ENCODE measurements around the gene EMD. TPM values are rescaled to one million over a fixed set of nuclear protein-coding genes. Genes with fewer than 3 reads are reported as not detected.

Gene EMD
- 127 to 170 TPM (median 155 TPM) in 5 replicates for total RNA-seq (2022; extraction: Qiagen RNA extraction; ENCODE audit: low read depth)

GRCh38 chrX:154378799-154379568 is at the start of gene EMD:
Gene EMD (plus strand): TSS chrX:154379295. CDS start chrX:154379485, 190 bp downstream.

DNA sequence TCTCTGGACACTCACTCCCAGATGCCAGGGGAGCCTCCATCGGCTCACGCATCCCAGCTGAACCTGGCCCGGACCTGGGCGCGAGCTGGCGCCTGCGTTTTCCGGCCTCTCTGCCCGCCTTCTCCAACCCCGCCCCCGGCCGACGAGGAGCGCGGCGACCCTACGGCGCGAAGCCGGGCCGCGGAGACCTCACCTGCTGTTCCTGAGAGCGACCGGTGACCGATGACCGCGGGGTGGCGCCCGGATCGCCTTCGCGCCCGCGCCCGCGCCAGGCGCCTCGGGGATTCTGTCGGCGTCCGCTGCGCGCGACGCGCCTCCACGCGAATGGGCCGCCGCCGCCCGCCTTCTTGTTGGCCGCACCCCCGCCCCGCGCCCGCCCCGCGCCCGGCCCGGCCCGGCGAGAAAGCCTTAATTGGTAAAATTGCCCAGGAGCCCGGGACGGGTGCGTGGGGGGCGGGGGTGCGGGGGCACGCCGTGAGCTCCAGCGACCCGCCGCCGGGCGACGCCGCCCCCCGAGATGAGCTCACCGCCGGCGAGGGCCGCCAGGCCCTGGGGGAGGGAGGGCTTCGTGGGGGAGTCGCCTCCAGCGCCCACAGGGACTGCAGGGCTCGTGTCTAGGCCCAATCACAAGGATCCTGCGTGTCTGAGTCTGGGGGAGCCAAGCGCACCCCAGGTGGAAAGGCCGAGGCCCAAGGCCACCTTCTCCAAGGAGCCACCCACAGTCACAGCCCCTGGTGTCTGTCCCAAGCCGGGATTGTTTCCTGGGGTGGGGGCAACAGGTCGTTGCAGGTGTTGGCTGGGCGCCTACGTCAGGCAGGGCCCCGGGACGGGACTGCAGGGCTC is 4.6 kb upstream of the EMD start, which contains the start of gene FLNA:
FLNA (minus strand) TSS at position 322 of the 843 bp plus-strand sequence. CDS start 3,389 bp downstream, outside the sequence.

DNA sequence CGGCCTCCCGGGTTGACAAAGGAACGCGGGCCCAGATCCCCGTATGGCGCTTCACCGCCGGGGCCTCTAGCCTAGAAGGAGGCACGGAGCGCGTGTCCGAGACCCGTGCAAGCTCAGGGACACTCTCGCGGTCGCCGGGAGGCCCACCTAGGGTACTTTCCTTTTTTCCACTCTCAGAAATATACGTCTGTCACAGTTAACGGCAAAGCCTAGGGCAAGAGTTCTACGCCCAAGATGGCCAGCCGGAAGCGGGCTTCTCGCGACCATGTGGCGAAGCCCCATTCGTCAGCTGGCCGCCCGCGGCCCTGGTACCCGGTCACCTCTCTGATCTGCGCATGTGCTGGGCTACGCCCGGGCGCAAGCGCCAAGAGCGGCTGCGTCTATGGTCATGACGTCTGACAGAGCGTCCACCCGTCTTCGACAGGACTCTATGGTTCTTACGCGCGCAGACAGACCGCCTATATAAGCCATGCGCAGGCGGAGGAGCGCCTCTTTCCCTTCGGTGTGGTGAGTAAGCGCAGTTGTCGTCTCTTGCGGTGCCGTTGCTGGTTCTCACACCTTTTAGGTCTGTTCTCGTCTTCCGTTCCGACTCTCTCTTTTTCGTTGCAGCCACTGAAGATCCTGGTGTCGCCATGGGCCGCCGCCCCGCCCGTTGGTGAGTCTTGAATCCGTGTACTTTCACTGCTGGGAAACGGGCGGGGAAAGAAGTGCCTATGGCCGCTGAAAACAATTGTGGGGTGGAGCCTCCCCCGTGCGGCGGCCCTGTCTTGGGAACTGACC is 19.0 kb downstream of the EMD start, which contains the start of gene RPL10:
RPL10 (plus strand) TSS at position 490 of the 780 bp plus-strand sequence; CDS start at position 633, 143 bp downstream.

GRCh38 chrX:154409222-154409871 is 30.3 kb downstream of the EMD start, which contains the start of gene DNASE1L1:
Gene DNASE1L1 (minus strand): TSS chrX:154409254. CDS start chrX:154405568, 3,686 bp downstream.

DNA sequence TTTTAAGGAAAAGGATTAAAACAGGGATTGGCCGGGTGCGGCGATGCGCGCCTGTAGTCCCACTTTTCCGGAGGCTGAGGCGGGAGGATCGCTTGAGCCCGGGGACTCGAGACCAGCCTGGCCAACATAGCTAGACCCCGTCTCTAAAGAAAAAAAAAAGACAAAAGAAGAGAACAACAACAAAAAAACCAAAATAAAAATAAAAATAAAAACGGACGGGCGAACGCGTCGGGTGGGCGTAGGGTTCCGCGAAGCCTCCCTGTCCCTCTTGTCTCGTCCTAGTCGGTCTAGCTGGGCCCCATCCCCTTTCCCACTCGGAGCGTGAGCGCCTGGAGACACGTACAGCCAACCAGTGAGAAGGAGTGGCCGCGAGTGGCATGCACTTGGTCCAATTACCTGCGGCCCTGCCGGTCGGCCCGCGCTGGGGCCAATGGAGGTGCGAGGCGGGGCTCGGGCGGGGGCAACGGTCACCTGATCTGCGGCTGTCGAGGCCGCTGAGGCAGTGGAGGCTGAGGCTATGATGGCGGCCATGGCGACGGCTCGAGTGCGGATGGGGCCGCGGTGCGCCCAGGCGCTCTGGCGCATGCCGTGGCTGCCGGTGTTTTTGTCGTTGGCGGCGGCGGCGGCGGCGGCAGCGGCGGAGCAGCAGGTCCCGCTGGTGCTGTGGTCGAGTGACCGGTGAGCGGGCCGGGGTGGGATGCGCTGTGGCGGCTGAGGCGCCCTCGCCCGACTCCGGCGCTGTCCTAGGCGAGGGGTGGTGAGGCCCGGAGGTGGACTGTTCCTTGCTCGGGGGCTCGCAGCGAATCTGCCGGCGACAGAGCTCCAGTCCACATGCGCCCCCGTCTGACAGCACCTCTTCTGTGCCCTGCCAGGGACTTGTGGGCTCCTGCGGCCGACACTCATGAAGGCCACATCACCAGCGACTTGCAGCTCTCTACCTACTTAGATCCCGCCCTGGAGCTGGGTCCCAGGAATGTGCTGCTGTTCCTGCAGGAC is 49.4 kb downstream of the EMD start, which contains the start of gene ATP6AP1:
ATP6AP1 (plus strand) TSS at position 502 of the 996 bp plus-strand sequence; CDS start at position 518, 16 bp downstream.

Other genes with a start within 250 kb of the EMD start
- gene OPN1LW, start 235.1 kb upstream of the EMD start, total RNA-seq (2022; extraction: Qiagen RNA extraction; ENCODE audit: low read depth) = not detected in 5 replicates
- not detected in 5 replicates for gene OPN1MW, start 196.7 kb upstream of the EMD start, total RNA-seq (2022; extraction: Qiagen RNA extraction; ENCODE audit: low read depth)
- not detected in 5 replicates for gene OPN1MW2, start 159.5 kb upstream of the EMD start, total RNA-seq (2022; extraction: Qiagen RNA extraction; ENCODE audit: low read depth)
- gene OPN1MW3, start 121.7 kb upstream of the EMD start, total RNA-seq (2022; extraction: Qiagen RNA extraction; ENCODE audit: low read depth) = not detected in 5 replicates
- not detected in 5 replicates for gene TEX28, start 84.2 kb upstream of the EMD start, total RNA-seq (2022; extraction: Qiagen RNA extraction; ENCODE audit: low read depth)
- gene TKTL1, start 83.5 kb upstream of the EMD start, total RNA-seq (2022; extraction: Qiagen RNA extraction; ENCODE audit: low read depth) = not detected in 5 replicates
- 1,374 to 1,670 TPM (median 1,583 TPM) in 5 replicates for gene FLNA, start 4.7 kb upstream of the EMD start, total RNA-seq (2022; extraction: Qiagen RNA extraction; ENCODE audit: low read depth)
- 5,191 to 5,756 TPM (median 5,342 TPM) in 5 replicates for gene RPL10, start 19.1 kb downstream of the EMD start, total RNA-seq (2022; extraction: Qiagen RNA extraction; ENCODE audit: low read depth)
- gene DNASE1L1, start 30.0 kb downstream of the EMD start, total RNA-seq (2022; extraction: Qiagen RNA extraction; ENCODE audit: low read depth) = 20.6 to 30.0 TPM (median 26.9 TPM) in 5 replicates
- gene TAFAZZIN, start 32.2 kb downstream of the EMD start, total RNA-seq (2022; extraction: Qiagen RNA extraction; ENCODE audit: low read depth) = 29.0 to 38.9 TPM (median 33.3 TPM) in 5 replicates
- 72.3 to 108 TPM (median 104 TPM) in 5 replicates for gene ATP6AP1, start 49.4 kb downstream of the EMD start, total RNA-seq (2022; extraction: Qiagen RNA extraction; ENCODE audit: low read depth)
- 88.0 to 102 TPM (median 92.6 TPM) in 5 replicates for gene GDI1, start 57.9 kb downstream of the EMD start, total RNA-seq (2022; extraction: Qiagen RNA extraction; ENCODE audit: low read depth)
- 89.4 to 122 TPM (median 110 TPM) in 5 replicates for gene FAM50A, start 64.8 kb downstream of the EMD start, total RNA-seq (2022; extraction: Qiagen RNA extraction; ENCODE audit: low read depth)
- 8.6 to 15.9 TPM (median 10.8 TPM) in 5 replicates for gene PLXNA3, start 79.0 kb downstream of the EMD start, total RNA-seq (2022; extraction: Qiagen RNA extraction; ENCODE audit: low read depth)
- 48.7 to 73.2 TPM (median 69.0 TPM) in 5 replicates for gene LAGE3, start 100.0 kb downstream of the EMD start, total RNA-seq (2022; extraction: Qiagen RNA extraction; ENCODE audit: low read depth)
- 57.8 to 73.0 TPM (median 60.0 TPM) in 5 replicates for gene UBL4A, start 107.3 kb downstream of the EMD start, total RNA-seq (2022; extraction: Qiagen RNA extraction; ENCODE audit: low read depth)
- gene SLC10A3, start 111.3 kb downstream of the EMD start, total RNA-seq (2022; extraction: Qiagen RNA extraction; ENCODE audit: low read depth) = 31.5 to 42.6 TPM (median 39.9 TPM) in 5 replicates
- 30.7 to 46.1 TPM (median 43.4 TPM) in 5 replicates for gene FAM3A, start 136.9 kb downstream of the EMD start, total RNA-seq (2022; extraction: Qiagen RNA extraction; ENCODE audit: low read depth)
- 1,384 to 1,559 TPM (median 1,513 TPM) in 5 replicates for gene G6PD, start 167.6 kb downstream of the EMD start, total RNA-seq (2022; extraction: Qiagen RNA extraction; ENCODE audit: low read depth)
- 34.1 to 45.7 TPM (median 42.8 TPM) in 5 replicates for gene IKBKG, start 168.3 kb downstream of the EMD start, total RNA-seq (2022; extraction: Qiagen RNA extraction; ENCODE audit: low read depth)
- not detected in 5 replicates for gene CTAG1A, start 205.8 kb downstream of the EMD start, total RNA-seq (2022; extraction: Qiagen RNA extraction; ENCODE audit: low read depth)
- not detected in 5 replicates for gene CTAG1B, start 240.0 kb downstream of the EMD start, total RNA-seq (2022; extraction: Qiagen RNA extraction; ENCODE audit: low read depth)